Measurements from ENCODE around the gene AK5.

Gene AK5

DNA sequence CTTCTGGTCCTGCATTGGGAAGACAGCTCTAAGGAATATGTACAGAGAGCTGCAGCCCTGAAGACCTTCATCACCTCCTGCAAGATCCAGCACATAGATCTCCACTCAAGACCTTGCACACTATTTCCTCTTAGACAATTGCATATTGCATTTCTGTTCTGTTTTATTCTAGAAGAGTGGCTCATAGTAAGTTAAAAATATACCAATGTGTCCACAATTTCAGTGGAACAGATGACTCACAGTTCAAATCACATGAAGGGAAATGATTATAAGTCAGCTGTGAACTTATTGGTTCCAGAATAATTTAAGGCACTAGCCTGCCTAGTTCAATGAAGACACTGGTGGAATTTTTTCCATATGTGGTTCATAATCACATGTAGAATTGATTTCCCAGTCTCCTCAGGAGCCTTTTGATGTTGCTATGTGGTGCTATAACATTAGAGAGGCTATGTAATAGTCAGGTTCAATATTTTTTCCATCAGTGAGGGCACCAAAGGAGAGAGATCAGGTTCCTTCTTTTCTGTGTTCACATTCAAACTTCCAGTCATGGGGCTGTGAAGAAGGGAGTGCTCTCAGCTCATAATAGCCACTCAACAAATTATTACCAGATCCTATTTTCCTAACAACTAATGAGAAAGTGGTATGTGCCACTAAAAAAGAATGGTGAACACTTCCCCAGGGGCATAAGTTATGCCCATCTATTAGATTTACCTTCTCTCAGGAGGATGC is 9.8 kb upstream of the AK5 start:
- H3K4me1 ChIP-seq (ENCODE audit: control insufficient read depth, insufficient read depth, low read length) = peaks cover 15% of the 10 kb centered on the region
- no peaks in the 10 kb centered on the region for H3K27me3 ChIP-seq (ENCODE audit: control insufficient read depth, insufficient read depth, low read length)
- no peak overlapping the region for H3K4me3 ChIP-seq (ENCODE audit: low read length)
- peak overlapping the region; percentile 4 for H3K9ac ChIP-seq (ENCODE audit: low read depth, low read length)
- no peaks in the 10 kb centered on the region for H3K9me3 ChIP-seq (replicated peaks; ENCODE audit: low read length)
- H3K4me2 ChIP-seq (ENCODE audit: low read length) = peak overlapping the region; percentile 58
- H3K36me3 ChIP-seq (ENCODE audit: insufficient read depth, low read length) = no peaks in the 10 kb centered on the region

DNA sequence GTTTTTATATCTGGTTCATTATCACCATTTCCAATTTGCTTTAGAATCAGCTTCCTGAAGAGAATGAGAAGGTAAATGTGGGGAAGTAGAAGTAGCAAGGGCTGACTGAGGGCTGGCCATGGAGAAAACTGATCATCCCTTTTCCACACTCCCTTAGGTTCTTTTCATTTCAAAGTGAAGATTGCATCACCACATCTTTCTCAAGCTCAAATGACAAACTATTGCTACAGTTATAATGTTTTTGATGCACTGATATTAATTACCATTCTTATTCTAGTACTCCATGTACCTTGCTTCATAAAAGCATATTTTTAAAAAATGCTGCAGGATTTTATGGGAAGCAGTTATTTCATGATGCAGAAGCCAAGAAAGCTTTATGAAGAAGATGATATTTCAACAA is 7.9 kb upstream of the AK5 start:
- no peaks in the 10 kb centered on the region for H3K36me3 ChIP-seq (ENCODE audit: insufficient read depth, low read length)
- H3K4me3 ChIP-seq (ENCODE audit: low read length) = no peak overlapping the region
- peaks cover 15% of the 10 kb centered on the region for H3K4me1 ChIP-seq (ENCODE audit: control insufficient read depth, insufficient read depth, low read length)
- no peaks in the 10 kb centered on the region for H3K9me3 ChIP-seq (replicated peaks; ENCODE audit: low read length)
- H3K27me3 ChIP-seq (ENCODE audit: control insufficient read depth, insufficient read depth, low read length) = no peaks in the 10 kb centered on the region
- no peak overlapping the region for H3K9ac ChIP-seq (ENCODE audit: low read depth, low read length)
- H3K4me2 ChIP-seq (ENCODE audit: low read length) = no peak overlapping the region

DNA sequence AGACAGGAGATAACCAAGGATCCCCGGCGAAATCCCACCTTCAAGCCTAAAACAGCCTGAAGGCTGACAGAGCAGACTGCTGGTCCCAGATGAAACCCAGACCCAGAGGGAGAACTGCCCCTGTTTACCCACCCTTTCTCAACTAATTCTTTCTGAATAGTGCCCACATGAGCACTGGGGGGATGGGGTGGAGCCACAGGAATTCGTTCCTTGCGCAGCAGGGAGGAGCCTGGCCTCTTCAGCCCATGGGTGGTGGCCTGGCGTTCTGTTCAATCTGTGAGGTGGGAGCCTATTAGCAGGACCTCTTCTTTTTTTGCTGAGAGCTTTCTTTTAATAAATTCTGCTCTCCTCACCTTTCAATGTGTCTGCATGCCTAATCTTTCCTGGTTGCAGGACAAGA is 6.6 kb upstream of the AK5 start:
- H3K36me3 ChIP-seq (ENCODE audit: insufficient read depth, low read length) = no peaks in the 10 kb centered on the region
- H3K4me1 ChIP-seq (ENCODE audit: control insufficient read depth, insufficient read depth, low read length) = peaks cover 15% of the 10 kb centered on the region
- no peaks in the 10 kb centered on the region for H3K9me3 ChIP-seq (replicated peaks; ENCODE audit: low read length)
- H3K9ac ChIP-seq (ENCODE audit: low read depth, low read length) = no peak overlapping the region
- no peaks in the 10 kb centered on the region for H3K27me3 ChIP-seq (ENCODE audit: control insufficient read depth, insufficient read depth, low read length)
- no peak overlapping the region for H3K4me2 ChIP-seq (ENCODE audit: low read length)
- no peak overlapping the region for H3K4me3 ChIP-seq (ENCODE audit: low read length)

DNA sequence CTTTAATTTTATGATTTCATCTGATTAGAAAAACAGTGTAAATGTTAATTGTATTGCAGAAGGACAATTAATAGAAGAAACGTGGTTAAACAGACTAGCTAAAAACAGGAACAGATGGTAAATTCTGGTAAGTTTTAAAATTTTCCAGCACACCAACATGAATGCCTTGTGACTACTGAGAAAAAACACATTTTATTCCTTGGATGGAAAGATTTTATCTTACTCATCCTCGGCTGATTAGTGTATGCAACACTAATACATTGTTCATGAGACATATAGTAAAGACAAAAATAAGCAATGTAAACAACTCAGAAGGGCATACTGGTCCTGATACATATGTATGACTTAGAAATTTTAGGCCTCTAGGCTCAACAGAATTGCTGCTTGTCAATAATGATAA is 4.9 kb upstream of the AK5 start:
- no peak overlapping the region for H3K4me3 ChIP-seq (ENCODE audit: low read length)
- H3K9me3 ChIP-seq (replicated peaks; ENCODE audit: low read length) = no peaks in the 10 kb centered on the region
- no peaks in the 10 kb centered on the region for H3K36me3 ChIP-seq (ENCODE audit: insufficient read depth, low read length)
- H3K4me2 ChIP-seq (ENCODE audit: low read length) = no peak overlapping the region
- H3K9ac ChIP-seq (ENCODE audit: low read depth, low read length) = no peak overlapping the region
- peaks cover 10% of the 10 kb centered on the region for H3K4me1 ChIP-seq (ENCODE audit: control insufficient read depth, insufficient read depth, low read length)
- no peaks in the 10 kb centered on the region for H3K27me3 ChIP-seq (ENCODE audit: control insufficient read depth, insufficient read depth, low read length)

DNA sequence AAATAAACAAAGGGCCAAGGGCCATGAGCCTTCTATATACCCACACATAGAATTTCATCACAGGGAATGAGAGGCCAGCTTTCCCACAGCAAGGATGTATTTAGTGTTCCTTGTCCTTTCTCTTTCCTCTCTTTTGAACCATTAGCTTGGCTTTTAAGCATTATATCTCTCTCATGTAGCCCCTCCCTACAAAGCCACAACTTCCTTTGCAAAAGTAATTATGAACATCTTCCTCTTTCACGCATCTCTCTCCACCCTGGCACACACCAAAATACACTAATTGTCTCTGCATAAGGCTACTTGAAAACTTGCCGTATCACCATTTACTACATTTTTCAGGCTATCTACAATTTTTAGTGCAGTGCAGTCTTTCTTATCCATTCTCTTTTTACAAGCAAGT is 1.9 kb upstream of the AK5 start:
- no peak overlapping the region for H3K4me2 ChIP-seq (ENCODE audit: low read length)
- H3K27me3 ChIP-seq (ENCODE audit: control insufficient read depth, insufficient read depth, low read length) = no peaks in the 10 kb centered on the region
- no peaks in the 10 kb centered on the region for H3K9me3 ChIP-seq (replicated peaks; ENCODE audit: low read length)
- peaks cover 9% of the 10 kb centered on the region for H3K4me1 ChIP-seq (ENCODE audit: control insufficient read depth, insufficient read depth, low read length)
- H3K9ac ChIP-seq (ENCODE audit: low read depth, low read length) = no peak overlapping the region
- H3K36me3 ChIP-seq (ENCODE audit: insufficient read depth, low read length) = no peaks in the 10 kb centered on the region
- no peak overlapping the region for H3K4me3 ChIP-seq (ENCODE audit: low read length)

DNA sequence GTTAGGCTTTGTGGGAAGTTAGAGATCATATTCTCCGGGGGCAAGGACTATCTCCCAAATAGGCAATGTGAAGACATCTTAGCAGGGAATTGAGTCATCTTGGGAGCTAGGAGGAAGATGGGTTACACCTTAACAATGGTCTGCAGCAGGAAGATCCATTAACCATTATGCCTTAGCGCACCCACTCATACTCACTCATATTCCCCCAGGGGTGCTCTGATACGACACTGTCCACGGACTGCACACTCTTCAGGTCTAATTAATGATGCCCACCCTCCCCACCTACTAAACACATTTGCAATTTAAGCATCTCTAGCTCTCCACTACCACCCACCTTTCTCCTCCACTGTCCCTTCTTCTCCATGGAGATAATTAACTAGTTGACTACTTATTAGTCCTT is 857 bp upstream of the AK5 start:
- Histone ChIP-seq H3K9me3 (replicated peaks; ENCODE audit: low read length) (no peaks in the 10 kb centered on the region), H3K27me3 (ENCODE audit: control insufficient read depth, insufficient read depth, low read length) (no peaks in the 10 kb centered on the region), H3K9ac (ENCODE audit: low read depth, low read length) (no peak overlapping the region), H3K4me3 (ENCODE audit: low read length) (no peak overlapping the region), H3K4me2 (ENCODE audit: low read length) (peak overlapping the region; percentile 86), H3K4me1 (ENCODE audit: control insufficient read depth, insufficient read depth, low read length) (peaks cover 9% of the 10 kb centered on the region), H3K36me3 (ENCODE audit: insufficient read depth, low read length) (no peaks in the 10 kb centered on the region)

DNA sequence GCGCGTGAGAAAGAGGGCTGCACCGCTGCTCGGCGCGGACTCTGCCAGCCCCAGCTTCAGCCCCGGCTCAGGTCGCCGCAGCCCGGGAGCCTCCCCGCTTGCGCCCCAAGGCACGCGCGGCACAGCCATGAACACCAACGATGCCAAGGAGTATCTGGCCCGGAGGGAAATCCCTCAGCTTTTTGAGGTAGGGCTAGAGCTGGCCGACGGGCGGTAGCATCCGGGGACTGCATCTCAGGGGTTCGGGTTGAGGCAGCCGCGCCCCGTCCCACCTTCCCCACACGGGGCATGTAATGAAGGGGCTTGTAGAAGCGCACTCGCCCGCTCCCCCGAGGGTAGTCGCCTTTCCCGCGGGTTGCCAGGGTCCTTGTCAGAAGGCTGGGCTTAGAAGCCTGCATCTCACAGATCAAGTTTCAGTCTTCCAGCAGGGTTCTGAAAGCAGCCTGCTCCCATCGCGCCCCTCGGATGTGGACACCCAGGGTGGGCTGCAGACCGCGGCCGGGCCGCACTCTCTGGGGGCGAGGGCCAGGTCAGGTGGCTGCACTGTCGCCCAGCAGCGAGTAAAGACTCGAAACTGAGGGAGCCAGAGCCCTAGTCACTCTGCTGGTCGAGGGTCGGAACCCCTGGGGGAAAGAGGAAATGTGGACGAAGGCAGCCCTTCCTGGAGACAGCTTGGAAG is 507 bp downstream of the AK5 start:
- H3K4me2 ChIP-seq (ENCODE audit: low read length) = peak overlapping the region; percentile 86
- H3K4me1 ChIP-seq (ENCODE audit: control insufficient read depth, insufficient read depth, low read length) = peaks cover 9% of the 10 kb centered on the region
- peak overlapping the region; percentile 85 for H3K9ac ChIP-seq (ENCODE audit: low read depth, low read length)
- H3K36me3 ChIP-seq (ENCODE audit: insufficient read depth, low read length) = no peaks in the 10 kb centered on the region
- H3K9me3 ChIP-seq (replicated peaks; ENCODE audit: low read length) = no peaks in the 10 kb centered on the region
- H3K27me3 ChIP-seq (ENCODE audit: control insufficient read depth, insufficient read depth, low read length) = no peaks in the 10 kb centered on the region
- H3K4me3 ChIP-seq (ENCODE audit: low read length) = peak overlapping the region; percentile 81

DNA sequence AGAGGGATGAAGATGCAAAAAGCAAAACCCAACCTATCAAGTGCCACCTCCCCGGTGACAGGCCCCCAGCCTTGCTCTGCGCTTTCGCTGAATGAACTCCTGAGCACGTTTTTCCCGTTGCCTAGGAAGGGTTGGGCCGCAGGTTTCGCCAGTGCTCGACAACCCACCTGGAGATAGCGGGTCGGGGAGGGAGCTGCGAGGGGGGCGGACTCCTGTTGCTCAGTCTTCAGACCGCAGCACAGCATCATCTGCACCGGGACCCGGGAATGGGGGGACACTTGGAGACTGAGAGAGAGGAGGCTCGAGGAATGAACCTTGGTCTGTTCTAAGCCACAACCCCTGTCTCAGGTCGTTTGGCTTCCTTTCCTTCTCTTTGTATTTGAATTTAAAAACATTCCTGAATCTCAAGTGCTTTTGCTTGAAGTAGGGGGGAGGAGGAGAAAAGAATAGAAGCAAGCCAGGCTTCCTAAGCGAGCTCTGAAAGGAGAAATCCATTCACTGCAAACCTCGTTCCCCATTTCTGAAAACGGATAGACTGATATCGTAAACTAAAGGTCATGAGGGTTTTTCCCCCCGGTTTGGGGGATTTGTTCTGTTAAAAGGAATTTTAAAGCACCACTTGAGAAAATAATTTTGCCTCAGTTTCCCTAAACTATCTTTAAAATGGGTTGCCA is 1.2 kb downstream of the AK5 start:
- peak overlapping the region; percentile 85 for H3K9ac ChIP-seq (ENCODE audit: low read depth, low read length)
- H3K27me3 ChIP-seq (ENCODE audit: control insufficient read depth, insufficient read depth, low read length) = no peaks in the 10 kb centered on the region
- H3K4me2 ChIP-seq (ENCODE audit: low read length) = peak overlapping the region; percentile 86
- no peaks in the 10 kb centered on the region for H3K9me3 ChIP-seq (replicated peaks; ENCODE audit: low read length)
- peak overlapping the region; percentile 81 for H3K4me3 ChIP-seq (ENCODE audit: low read length)
- no peaks in the 10 kb centered on the region for H3K36me3 ChIP-seq (ENCODE audit: insufficient read depth, low read length)
- H3K4me1 ChIP-seq (ENCODE audit: control insufficient read depth, insufficient read depth, low read length) = peaks cover 9% of the 10 kb centered on the region

DNA sequence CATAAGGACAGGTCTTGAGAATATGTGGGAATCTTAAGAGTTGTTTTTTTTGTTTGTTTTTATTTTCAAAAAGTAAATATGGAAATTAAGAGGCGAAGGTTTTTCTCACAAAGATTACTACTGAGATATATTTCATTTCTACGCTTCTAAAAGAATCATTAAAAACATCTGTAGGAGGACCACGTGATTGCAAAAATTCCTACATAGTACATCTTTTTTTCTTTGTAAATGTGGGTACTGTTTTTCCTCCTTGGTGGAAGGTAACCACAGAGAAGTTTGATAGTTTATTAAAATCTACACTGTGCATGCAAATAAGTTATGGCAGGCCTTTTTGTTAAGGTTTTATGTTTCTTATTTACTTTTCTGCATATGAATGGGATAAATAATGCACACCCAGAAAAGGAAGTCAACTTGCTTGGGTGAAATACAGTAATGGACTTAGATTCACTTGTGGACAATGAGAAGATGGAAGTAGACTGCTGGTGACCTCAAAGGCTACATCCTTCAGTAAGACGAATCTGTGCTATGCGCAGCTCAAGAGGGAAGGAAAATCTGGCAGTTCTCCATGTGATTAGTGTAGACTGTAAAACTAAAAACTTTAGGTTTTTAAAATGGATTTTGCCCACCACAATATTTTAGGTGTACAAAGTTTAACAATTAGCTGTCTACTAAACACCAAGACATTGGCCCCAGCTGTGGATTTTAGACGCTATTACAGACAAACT is 2.0 kb downstream of the AK5 start:
- H3K4me1 ChIP-seq (ENCODE audit: control insufficient read depth, insufficient read depth, low read length) = peaks cover 14% of the 10 kb centered on the region
- peak overlapping the region; percentile 86 for H3K4me2 ChIP-seq (ENCODE audit: low read length)
- H3K9me3 ChIP-seq (replicated peaks; ENCODE audit: low read length) = no peaks in the 10 kb centered on the region
- peaks cover 5% of the 10 kb centered on the region for H3K36me3 ChIP-seq (ENCODE audit: insufficient read depth, low read length)
- H3K4me3 ChIP-seq (ENCODE audit: low read length) = peak overlapping the region; percentile 81
- H3K27me3 ChIP-seq (ENCODE audit: control insufficient read depth, insufficient read depth, low read length) = no peaks in the 10 kb centered on the region
- H3K9ac ChIP-seq (ENCODE audit: low read depth, low read length) = peak overlapping the region; percentile 85

DNA sequence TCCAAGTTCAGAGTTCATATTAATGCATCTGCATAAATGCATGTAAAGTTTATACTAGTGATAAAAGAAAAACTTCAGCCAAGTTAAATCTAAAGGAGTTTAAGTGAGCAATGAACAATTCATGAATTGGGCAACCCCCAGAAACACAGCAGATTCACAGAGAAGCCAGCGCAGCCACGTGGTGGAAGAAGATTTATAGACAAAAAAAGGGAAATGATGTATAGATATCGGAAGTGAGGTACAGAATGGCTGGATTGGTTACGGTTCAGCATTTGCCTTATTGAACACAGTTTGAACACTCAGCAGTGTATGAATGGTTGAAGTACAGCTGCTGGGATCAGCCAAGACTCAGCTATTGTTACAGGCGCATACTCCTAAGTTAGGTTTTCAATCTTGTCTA is 5.7 kb downstream of the AK5 start:
- H3K36me3 ChIP-seq (ENCODE audit: insufficient read depth, low read length) = peaks cover 16% of the 10 kb centered on the region
- H3K9ac ChIP-seq (ENCODE audit: low read depth, low read length) = no peak overlapping the region
- no peaks in the 10 kb centered on the region for H3K27me3 ChIP-seq (ENCODE audit: control insufficient read depth, insufficient read depth, low read length)
- H3K9me3 ChIP-seq (replicated peaks; ENCODE audit: low read length) = no peaks in the 10 kb centered on the region
- H3K4me1 ChIP-seq (ENCODE audit: control insufficient read depth, insufficient read depth, low read length) = peaks cover 9% of the 10 kb centered on the region
- H3K4me3 ChIP-seq (ENCODE audit: low read length) = no peak overlapping the region
- no peak overlapping the region for H3K4me2 ChIP-seq (ENCODE audit: low read length)

DNA sequence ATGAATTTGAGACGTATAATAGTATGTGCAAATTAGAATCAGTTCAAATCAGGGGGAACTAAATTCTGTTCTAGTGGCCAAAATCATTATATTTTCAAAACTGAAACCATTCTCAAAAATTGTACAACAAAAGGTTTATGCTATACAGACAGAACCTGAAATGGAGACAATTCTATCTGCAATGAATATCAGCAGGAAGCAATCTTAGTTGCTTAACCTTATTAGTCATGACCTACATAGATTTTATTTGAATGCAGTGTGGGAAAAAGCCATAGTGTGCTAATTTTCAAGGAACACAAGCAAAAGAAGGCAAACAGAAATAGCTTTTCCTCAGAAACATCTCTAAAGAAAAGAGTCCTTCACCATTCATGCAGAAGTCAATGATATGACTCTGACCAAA is 6.5 kb downstream of the AK5 start:
- Histone ChIP-seq H3K9ac (ENCODE audit: low read depth, low read length) (no peak overlapping the region), H3K9me3 (replicated peaks; ENCODE audit: low read length) (no peaks in the 10 kb centered on the region), H3K27me3 (ENCODE audit: control insufficient read depth, insufficient read depth, low read length) (no peaks in the 10 kb centered on the region), H3K36me3 (ENCODE audit: insufficient read depth, low read length) (peaks cover 16% of the 10 kb centered on the region), H3K4me2 (ENCODE audit: low read length) (no peak overlapping the region), H3K4me3 (ENCODE audit: low read length) (no peak overlapping the region), H3K4me1 (ENCODE audit: control insufficient read depth, insufficient read depth, low read length) (peaks cover 8% of the 10 kb centered on the region)

Data from skeletal muscle satellite cell (primary cell).